Natural killer cell (primary cell): ENCODE measurements around the gene SLC39A10. TPM values are rescaled to one million over a fixed set of nuclear protein-coding genes. Genes with fewer than 3 reads are reported as not detected.

Experiments used
- ATAC-seq, 3 donors: fragments of 150-1000 bp in 2 of 3; fragments of 200-7000 bp in 1 of 3; cut with Tn5 transposase; 1 replicate in 1 of 3; 2 replicates in 2 of 3; pipeline ENCODE4 v1.10.0; 2021; ENCODE audit warnings: mild to moderate bottlenecking in 2 of 3, moderate library complexity in 2 of 3
- DNase-seq, 2 donors: peaks; one replicate each; pipeline versions ENCODE4 v3.0.0 to v3.0.0-alpha.2; 2013 to 2021; ENCODE audit warnings: mixed read lengths in 1 of 2
- H3K27ac ChIP-seq: one replicate; pipeline ENCODE4 v1.5.1; 2013; ENCODE audit warnings: mild to moderate bottlenecking, low read length
- H3K27me3 ChIP-seq: one replicate; pipeline ENCODE4 v1.6.1; 2013; ENCODE audit warnings: low read length; ENCODE audit not compliant: control insufficient read depth, insufficient read depth
- H3K36me3 ChIP-seq: one replicate; pipeline ENCODE4 v1.6.1; 2013; ENCODE audit warnings: low read length; ENCODE audit not compliant: control insufficient read depth, insufficient read depth
- H3K4me1 ChIP-seq: one replicate; pipeline ENCODE4 v1.6.1; 2013; ENCODE audit warnings: low read length; ENCODE audit not compliant: control insufficient read depth, insufficient read depth
- H3K4me3 ChIP-seq: one replicate; pipeline ENCODE4 v1.5.1; 2013; ENCODE audit warnings: low read length
- H3K9me3 ChIP-seq: one replicate; pipeline ENCODE4 v1.6.1; 2013; ENCODE audit warnings: low read length; ENCODE audit not compliant: control insufficient read depth, insufficient read depth
- H3K27ac Mint-ChIP-seq, 2 donors: one replicate each; pipeline ENCODE4 v1.8.0; 2022; ENCODE audit warnings: mild to moderate bottlenecking in 2 of 2, mixed read lengths in 2 of 2, moderate library complexity in 1 of 2
- H3K27me3 Mint-ChIP-seq, 2 donors: one replicate each; pipeline ENCODE4 v1.8.0; 2022; ENCODE audit warnings: low read depth in 2 of 2, mixed read lengths in 2 of 2
- H3K36me3 Mint-ChIP-seq: one replicate; pipeline ENCODE4 v1.8.0; 2022; ENCODE audit warnings: mixed read lengths
- H3K4me1 Mint-ChIP-seq, 2 donors: one replicate each; pipeline ENCODE4 v1.8.0; 2022; ENCODE audit warnings: mixed read lengths in 2 of 2
- H3K4me3 Mint-ChIP-seq: one replicate; pipeline ENCODE4 v1.8.0; 2022; ENCODE audit warnings: mild to moderate bottlenecking, moderate library complexity, mixed read lengths
- H3K9me3 Mint-ChIP-seq, 2 donors: one replicate each; pipeline ENCODE4 v1.8.0; 2022; ENCODE audit warnings: mixed read lengths in 2 of 2
- WGBS: methylation state at CpG from one replicate; pipeline ENCODE4 v1.1.7; 2013; ENCODE audit warnings: missing lambda C conversion rate; ENCODE audit not compliant: insufficient coverage; 5-methylcytosine and 5-hydroxymethylcytosine counted together
- intact Hi-C: fragments of 100-400 bp; cut with micrococcal nuclease; formaldehyde crosslinking; loops from one replicate; pipeline ENCODE4 v1.14.2; 2022
- total RNA-seq, 4 donors: library from RNA; stranded (reverse); fragments of 120-200 nt in 1 of 4; gene quantifications; one replicate each; pipeline versions ENCODE4 v1.2.3 to v1.2.4, GENCODE V29; 2013 to 2022
- TF ChIP-seq, protein P1 (sequence below): fragments of 200-600 bp; IDR thresholded peaks from one replicate; pipeline ENCODE4 v1.8.0; 2022; ENCODE audit warnings: antibody characterized with exemption

The SLC39A10 gene
- total RNA-seq, 3 donors from 2014 or later (not counting 1 experiment from before 2014, with no cell fraction given): 56.5 to 69.6 (median 58.5) TPM

DNA sequence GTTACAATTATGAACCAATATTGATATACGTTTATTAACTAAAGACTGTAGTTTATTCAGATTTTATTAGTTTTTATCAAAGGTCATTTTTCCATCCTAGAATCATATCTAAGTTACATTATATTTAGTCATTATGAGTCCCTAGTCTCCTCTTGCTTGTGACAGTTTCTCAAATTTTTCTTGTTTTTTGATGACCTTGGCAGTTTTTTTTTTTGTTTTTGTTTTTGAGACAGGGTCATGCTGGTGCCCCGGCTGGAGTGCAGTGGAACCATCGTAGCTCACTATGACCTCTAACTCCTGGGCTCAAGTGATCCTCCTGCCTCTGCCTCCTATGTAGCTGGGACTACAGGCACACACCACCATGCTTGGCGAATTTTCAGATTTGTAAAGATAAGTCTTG, 18.3 kb upstream of the SLC39A10 start:
- Mint-ChIP-seq H3K27ac (no peak overlapping the region), H3K9me3 (no peaks in the 10 kb centered on the region), H3K4me3 (no peak overlapping the region), H3K36me3 (peaks cover 6% of the 10 kb centered on the region), H3K4me1 (peaks cover 4 to 5% of the 10 kb centered on the region in 2 donors), H3K27me3 (peaks cover 4 to 6% of the 10 kb centered on the region in 2 donors)
- Histone ChIP-seq H3K9me3 (no peaks in the 10 kb centered on the region), H3K4me1 (no peaks in the 10 kb centered on the region), H3K36me3 (no peaks in the 10 kb centered on the region), H3K27ac (no peak overlapping the region), H3K27me3 (no peaks in the 10 kb centered on the region), H3K4me3 (no peak overlapping the region)
- DNase-seq (no peak), ATAC-seq (no peak)
- intact Hi-C loops: no loop called here
- 97% methylated on average over 3 of the region's 4 CpGs for WGBS
- TF ChIP-seq, protein P1, sequence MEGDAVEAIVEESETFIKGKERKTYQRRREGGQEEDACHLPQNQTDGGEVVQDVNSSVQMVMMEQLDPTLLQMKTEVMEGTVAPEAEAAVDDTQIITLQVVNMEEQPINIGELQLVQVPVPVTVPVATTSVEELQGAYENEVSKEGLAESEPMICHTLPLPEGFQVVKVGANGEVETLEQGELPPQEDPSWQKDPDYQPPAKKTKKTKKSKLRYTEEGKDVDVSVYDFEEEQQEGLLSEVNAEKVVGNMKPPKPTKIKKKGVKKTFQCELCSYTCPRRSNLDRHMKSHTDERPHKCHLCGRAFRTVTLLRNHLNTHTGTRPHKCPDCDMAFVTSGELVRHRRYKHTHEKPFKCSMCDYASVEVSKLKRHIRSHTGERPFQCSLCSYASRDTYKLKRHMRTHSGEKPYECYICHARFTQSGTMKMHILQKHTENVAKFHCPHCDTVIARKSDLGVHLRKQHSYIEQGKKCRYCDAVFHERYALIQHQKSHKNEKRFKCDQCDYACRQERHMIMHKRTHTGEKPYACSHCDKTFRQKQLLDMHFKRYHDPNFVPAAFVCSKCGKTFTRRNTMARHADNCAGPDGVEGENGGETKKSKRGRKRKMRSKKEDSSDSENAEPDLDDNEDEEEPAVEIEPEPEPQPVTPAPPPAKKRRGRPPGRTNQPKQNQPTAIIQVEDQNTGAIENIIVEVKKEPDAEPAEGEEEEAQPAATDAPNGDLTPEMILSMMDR: no peak

GRCh38 chr2:195639238-195639858, 17.7 kb upstream of the SLC39A10 start:
- no peak overlapping the region for H3K27ac Mint-ChIP-seq
- H3K27me3 Mint-ChIP-seq: peaks cover 4 to 6% of the 10 kb centered on the region in 2 donors
- no peaks in the 10 kb centered on the region for H3K27me3 ChIP-seq
- H3K36me3 Mint-ChIP-seq: peaks cover 6% of the 10 kb centered on the region
- no peak overlapping the region for H3K4me3 ChIP-seq
- H3K27ac ChIP-seq: no peak overlapping the region
- 99% methylated on average over 7 of the region's 7 CpGs for WGBS
- H3K4me3 Mint-ChIP-seq: no peak overlapping the region
- peaks cover 4 to 5% of the 10 kb centered on the region in 2 donors for H3K4me1 Mint-ChIP-seq
- H3K9me3 Mint-ChIP-seq: no peaks in the 10 kb centered on the region
- no peaks in the 10 kb centered on the region for H3K4me1 ChIP-seq
- intact Hi-C loops: no loop called here
- ATAC-seq (no peak), DNase-seq (no peak)
- TF ChIP-seq, protein P1: no peak
- H3K9me3 ChIP-seq: no peaks in the 10 kb centered on the region
- H3K36me3 ChIP-seq: no peaks in the 10 kb centered on the region

GRCh38 chr2:195639959-195640358, 17.1 kb upstream of the SLC39A10 start:
- WGBS: no CpG with 5 or more reads among the region's 1 CpG
- no peak for DNase-seq
- Histone ChIP-seq H3K9me3 (no peaks in the 10 kb centered on the region), H3K27ac (no peak overlapping the region), H3K36me3 (no peaks in the 10 kb centered on the region), H3K4me1 (no peaks in the 10 kb centered on the region), H3K27me3 (no peaks in the 10 kb centered on the region), H3K4me3 (no peak overlapping the region)
- Mint-ChIP-seq H3K4me1 (peaks cover 4 to 5% of the 10 kb centered on the region in 2 donors), H3K36me3 (peaks cover 6% of the 10 kb centered on the region), H3K27ac (no peak overlapping the region), H3K4me3 (no peak overlapping the region), H3K27me3 (peaks cover 4 to 6% of the 10 kb centered on the region in 2 donors), H3K9me3 (no peaks in the 10 kb centered on the region)
- TF ChIP-seq, protein P1: no peak
- ATAC-seq: no peak
- intact Hi-C loops: no loop called here
